HUES48 (cell line): ENCODE data around the gene EVA1C.
"Not testable (repeated sequence)": the region's sequence is repeated elsewhere in the genome, so short reads cannot be mapped to it uniquely, and the experiment has no call there.

Experiments
- H3K27ac ChIP-seq: one replicate; pipeline ENCODE4 v1.7.0; 2013; ENCODE audit warnings: low read depth, low read length, inconsistent platforms
- H3K27me3 ChIP-seq: 2 replicates; pipeline ENCODE4 v1.6.1; 2013; ENCODE audit warnings: mild to moderate bottlenecking, low read length; ENCODE audit not compliant: control insufficient read depth, insufficient read depth
- H3K36me3 ChIP-seq: 2 replicates; pipeline ENCODE4 v1.6.1; 2013; ENCODE audit warnings: low read length; ENCODE audit not compliant: control insufficient read depth, insufficient read depth
- H3K4me1 ChIP-seq: 2 replicates; pipeline ENCODE4 v1.6.1; 2013; ENCODE audit warnings: mild to moderate bottlenecking, low read length; ENCODE audit not compliant: control insufficient read depth, insufficient read depth
- H3K4me3 ChIP-seq: 2 replicates; pipeline ENCODE4 v1.5.1; 2013; ENCODE audit warnings: mild to moderate bottlenecking, low read depth, low read length
- H3K9ac ChIP-seq: 2 replicates; pipeline ENCODE4 v1.6.1; 2013; ENCODE audit warnings: mild to moderate bottlenecking, low read depth, low read length, moderate library complexity
- H3K9me3 ChIP-seq: 2 replicates; pipeline ENCODE4 v1.6.1; 2013; ENCODE audit warnings: low read length; ENCODE audit not compliant: control insufficient read depth, insufficient read depth

EVA1C gene

DNA sequence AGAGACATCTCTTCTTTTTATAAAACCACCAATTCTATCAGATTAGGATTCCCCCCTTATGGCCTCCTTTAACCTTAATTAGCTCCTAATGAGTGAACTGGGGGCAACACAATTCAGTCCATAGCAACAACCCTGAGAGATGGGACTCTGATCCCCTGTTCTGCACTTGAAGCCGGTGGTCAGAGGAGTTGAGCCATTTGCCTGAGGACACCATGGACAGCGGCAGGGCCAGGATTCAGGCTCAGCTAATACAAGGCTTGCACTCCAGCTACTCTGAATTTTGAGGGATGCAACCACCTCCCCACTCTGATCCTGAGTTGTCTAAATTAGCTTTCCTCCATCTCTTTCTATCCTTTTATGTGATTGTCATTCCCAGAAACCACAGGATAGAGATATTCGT lies 93.3 kb downstream of the EVA1C start:
- H3K27ac ChIP-seq, H3K27me3 ChIP-seq, H3K4me1 ChIP-seq, H3K4me3 ChIP-seq, H3K9ac ChIP-seq, H3K36me3 ChIP-seq, H3K9me3 ChIP-seq: not testable (repeated sequence)

DNA sequence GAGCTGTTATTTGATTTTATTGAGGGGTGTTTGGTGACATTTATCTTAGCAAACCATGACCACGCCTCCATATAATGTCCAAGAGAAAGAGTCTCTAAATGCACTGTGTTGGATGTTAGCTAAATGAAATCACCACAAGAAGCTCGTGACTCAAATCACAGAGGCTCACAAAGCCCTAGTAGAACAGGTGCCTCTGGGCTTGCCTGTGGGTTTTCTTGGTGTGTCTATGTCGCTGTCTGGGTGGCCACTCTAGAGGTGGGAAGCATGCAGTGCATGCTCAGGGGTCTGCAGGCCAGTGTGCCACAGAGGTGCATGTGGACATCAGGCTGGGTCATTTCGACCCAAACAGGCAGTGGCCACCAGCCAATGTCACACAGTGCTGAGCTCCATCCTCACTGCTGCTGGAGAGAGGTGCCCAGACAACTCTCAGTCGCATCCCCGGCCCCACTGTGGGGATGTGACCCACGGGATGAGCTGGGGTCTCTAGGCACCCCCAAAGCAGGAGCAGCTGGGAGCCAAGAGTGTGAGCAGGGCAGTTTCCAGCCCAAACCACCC lies 94.0 kb downstream of the EVA1C start:
- H3K9ac ChIP-seq, H3K4me1 ChIP-seq, H3K9me3 ChIP-seq, H3K27ac ChIP-seq, H3K27me3 ChIP-seq, H3K36me3 ChIP-seq, H3K4me3 ChIP-seq: not testable (repeated sequence)

GRCh38 chr21:32507342-32507919 lies 94.9 kb downstream of the EVA1C start:
- H3K27me3 ChIP-seq: no peaks in the 10 kb centered on the region
- no peak overlapping the region for H3K4me3 ChIP-seq
- no peaks in the 10 kb centered on the region for H3K4me1 ChIP-seq
- H3K36me3 ChIP-seq: no peaks in the 10 kb centered on the region
- no peak overlapping the region for H3K27ac ChIP-seq
- H3K9ac ChIP-seq: no peak overlapping the region
- no peaks in the 10 kb centered on the region for H3K9me3 ChIP-seq

- not testable (repeated sequence) for H3K4me1 ChIP-seq, H3K36me3 ChIP-seq, H3K27me3 ChIP-seq, H3K9me3 ChIP-seq, H3K27ac ChIP-seq, H3K4me3 ChIP-seq, H3K9ac ChIP-seq
These were observed 95.5 kb downstream of the EVA1C start for GRCh38 chr21:32508036-32508435.

- no peaks in the 10 kb centered on the region for H3K9me3 ChIP-seq
- no peak overlapping the region for H3K9ac ChIP-seq
- no peak overlapping the region for H3K27ac ChIP-seq
- no peak overlapping the region for H3K4me3 ChIP-seq
- no peaks in the 10 kb centered on the region for H3K36me3 ChIP-seq
- no peaks in the 10 kb centered on the region for H3K27me3 ChIP-seq
- H3K4me1 ChIP-seq: no peaks in the 10 kb centered on the region
These were observed 96.1 kb downstream of the EVA1C start for GRCh38 chr21:32508558-32508957.

GRCh38 chr21:32508975-32509374 lies 96.5 kb downstream of the EVA1C start:
- H3K9me3 ChIP-seq, H3K27ac ChIP-seq, H3K4me1 ChIP-seq, H3K36me3 ChIP-seq, H3K4me3 ChIP-seq, H3K9ac ChIP-seq, H3K27me3 ChIP-seq: not testable (repeated sequence)

- no peaks in the 10 kb centered on the region for H3K4me1 ChIP-seq
- no peak overlapping the region for H3K9ac ChIP-seq
- H3K9me3 ChIP-seq: no peaks in the 10 kb centered on the region
- H3K27me3 ChIP-seq: no peaks in the 10 kb centered on the region
- H3K4me3 ChIP-seq: no peak overlapping the region
- no peaks in the 10 kb centered on the region for H3K36me3 ChIP-seq
- H3K27ac ChIP-seq: no peak overlapping the region
These were observed 102.0 kb downstream of the EVA1C start for GRCh38 chr21:32514275-32515055.

DNA sequence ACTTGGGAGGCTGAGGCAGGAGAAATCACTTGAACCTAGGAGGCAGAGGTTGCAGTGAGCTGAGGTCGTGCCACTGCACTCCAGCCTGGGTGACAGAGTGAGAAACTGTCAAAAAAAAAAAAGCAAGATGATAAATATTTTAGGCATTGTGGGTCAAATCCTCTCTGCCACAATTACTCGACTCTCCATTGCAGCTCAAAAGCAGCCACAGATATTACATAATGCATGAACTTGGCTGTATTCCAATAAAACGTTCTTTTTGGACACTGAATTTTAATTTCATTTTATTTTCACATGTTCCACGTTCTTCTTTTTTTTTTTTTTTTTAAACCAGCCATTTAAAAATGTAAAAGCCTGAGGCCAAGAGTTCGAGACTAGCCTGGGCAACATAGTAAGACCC lies 103.4 kb downstream of the EVA1C start:
- H3K4me3 ChIP-seq: no peak overlapping the region
- H3K4me1 ChIP-seq: no peaks in the 10 kb centered on the region
- H3K9ac ChIP-seq: no peak overlapping the region
- H3K27ac ChIP-seq: no peak overlapping the region
- no peaks in the 10 kb centered on the region for H3K9me3 ChIP-seq
- H3K36me3 ChIP-seq: no peaks in the 10 kb centered on the region
- H3K27me3 ChIP-seq: no peaks in the 10 kb centered on the region

GRCh38 chr21:32516756-32517649 lies 104.5 kb downstream of the EVA1C start:
- H3K9me3 ChIP-seq: no peaks in the 10 kb centered on the region
- no peaks in the 10 kb centered on the region for H3K4me1 ChIP-seq
- H3K9ac ChIP-seq: no peak overlapping the region
- H3K27ac ChIP-seq: no peak overlapping the region
- H3K36me3 ChIP-seq: no peaks in the 10 kb centered on the region
- no peaks in the 10 kb centered on the region for H3K27me3 ChIP-seq
- no peak overlapping the region for H3K4me3 ChIP-seq

GRCh38 chr21:32519945-32520874 lies 107.7 kb downstream of the EVA1C start:
- H3K36me3 ChIP-seq: no peaks in the 10 kb centered on the region
- H3K9me3 ChIP-seq: no peaks in the 10 kb centered on the region
- no peak overlapping the region for H3K9ac ChIP-seq
- H3K27me3 ChIP-seq: no peaks in the 10 kb centered on the region
- H3K27ac ChIP-seq: no peak overlapping the region
- no peak overlapping the region for H3K4me3 ChIP-seq
- peaks cover 15% of the 10 kb centered on the region for H3K4me1 ChIP-seq
